Fibroblast of upper back skin (primary cell): Measurements from ENCODE around the gene CARD16.
"Not testable (repeated sequence)": the region's sequence is repeated elsewhere in the genome, so short reads cannot be mapped to it uniquely, and the experiment has no call there.

Source experiments
- DNase-seq: peaks from one replicate; pipeline ENCODE4 v3.0.0-alpha.2; 2013

The CARD16 gene

DNA sequence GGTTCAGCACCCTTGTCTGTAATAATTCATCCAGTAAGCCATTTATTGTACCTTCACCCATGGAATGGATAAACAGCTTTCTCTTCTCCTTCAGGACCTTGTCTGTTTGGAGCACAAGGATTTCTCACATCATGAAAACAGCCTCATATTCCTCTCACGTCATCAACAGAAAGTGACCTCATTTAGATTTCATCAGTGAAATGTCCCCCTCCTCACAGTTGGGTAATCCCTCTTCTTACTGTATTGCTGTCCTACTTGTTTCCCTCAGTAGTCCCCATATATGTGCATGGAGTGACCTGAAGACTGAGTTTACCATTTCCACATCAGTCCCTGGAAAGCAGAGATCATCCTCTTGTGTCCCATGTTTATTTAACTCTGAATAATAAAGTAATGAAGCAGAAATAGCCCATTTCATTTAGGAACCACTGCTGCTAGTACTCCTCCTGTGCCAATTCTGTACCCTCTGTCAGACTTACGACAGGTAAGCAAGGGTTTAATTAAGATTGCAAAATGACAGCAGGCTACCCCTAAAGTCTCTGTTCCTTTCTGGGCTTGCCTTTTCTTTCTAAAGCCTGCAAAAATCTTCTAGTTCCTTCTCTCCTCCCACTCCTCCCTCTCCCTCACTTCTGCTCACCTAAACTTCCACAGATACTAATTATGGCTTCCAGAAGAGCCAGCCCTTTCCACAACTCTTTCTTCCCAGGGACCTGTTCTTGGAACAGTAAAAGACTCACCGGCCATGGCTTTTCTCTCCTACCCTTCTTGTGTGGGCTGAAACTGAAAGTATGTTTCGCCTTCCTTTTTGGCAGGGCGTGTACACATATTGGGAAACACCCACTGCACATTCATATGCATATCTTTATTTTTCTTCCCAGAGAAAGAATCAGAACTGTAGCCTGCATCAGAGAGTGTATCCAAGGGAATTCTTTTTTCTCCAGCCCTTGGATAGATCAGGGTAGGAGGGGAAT lies at the start of gene CARD16:
Gene CARD16 (minus strand): TSS at position 779 of the 968 bp plus-strand sequence. CDS start 38 bp downstream, at position 741.
- DNase-seq, result peak; percentile 67

DNA sequence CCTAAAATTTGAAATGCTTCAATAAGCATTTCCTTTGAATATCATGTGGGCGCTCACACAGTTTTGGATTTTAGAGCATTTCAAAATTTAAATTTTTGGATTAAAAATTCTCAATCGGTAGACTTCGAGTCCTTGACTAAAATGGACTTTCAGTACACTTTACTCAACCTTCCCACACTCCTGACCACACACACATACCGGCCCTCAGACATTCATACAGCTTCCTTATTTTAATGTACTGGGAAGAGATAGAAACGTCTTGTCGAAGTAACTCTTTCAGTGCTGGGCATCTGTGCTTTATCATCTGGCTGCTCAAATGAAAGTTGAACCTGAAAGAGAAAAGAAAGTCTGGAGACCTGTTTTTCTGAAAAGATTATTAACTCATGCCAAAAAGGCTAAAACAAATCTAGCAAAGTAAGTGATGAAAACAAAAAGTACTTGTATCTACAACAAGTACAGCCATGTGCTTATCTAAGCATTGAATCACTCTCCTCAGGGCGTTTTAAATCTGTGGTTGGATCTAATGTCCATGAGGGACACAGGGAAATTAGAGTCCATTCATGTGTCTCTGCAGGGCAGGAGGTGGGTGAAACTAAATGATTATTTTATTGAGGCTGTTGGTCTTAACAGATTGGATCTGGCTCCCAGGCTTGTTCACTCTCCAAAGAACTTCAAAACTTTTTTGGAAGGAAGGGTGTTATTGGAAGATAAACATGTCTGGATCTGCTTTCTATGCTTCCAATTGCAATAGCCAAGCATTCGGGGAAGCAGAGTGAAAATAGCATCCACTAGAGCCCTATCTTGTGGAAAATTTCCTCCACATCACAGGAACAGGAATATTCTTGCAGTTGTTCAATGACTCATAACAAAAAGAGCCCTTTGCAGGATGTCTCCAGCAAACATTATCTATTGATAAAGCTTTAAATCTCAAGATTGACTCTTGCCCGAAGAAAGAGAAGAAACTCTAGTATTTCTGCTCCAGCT lies 47.4 kb upstream of the CARD16 start:
- DNase-seq, result no peak

DNA sequence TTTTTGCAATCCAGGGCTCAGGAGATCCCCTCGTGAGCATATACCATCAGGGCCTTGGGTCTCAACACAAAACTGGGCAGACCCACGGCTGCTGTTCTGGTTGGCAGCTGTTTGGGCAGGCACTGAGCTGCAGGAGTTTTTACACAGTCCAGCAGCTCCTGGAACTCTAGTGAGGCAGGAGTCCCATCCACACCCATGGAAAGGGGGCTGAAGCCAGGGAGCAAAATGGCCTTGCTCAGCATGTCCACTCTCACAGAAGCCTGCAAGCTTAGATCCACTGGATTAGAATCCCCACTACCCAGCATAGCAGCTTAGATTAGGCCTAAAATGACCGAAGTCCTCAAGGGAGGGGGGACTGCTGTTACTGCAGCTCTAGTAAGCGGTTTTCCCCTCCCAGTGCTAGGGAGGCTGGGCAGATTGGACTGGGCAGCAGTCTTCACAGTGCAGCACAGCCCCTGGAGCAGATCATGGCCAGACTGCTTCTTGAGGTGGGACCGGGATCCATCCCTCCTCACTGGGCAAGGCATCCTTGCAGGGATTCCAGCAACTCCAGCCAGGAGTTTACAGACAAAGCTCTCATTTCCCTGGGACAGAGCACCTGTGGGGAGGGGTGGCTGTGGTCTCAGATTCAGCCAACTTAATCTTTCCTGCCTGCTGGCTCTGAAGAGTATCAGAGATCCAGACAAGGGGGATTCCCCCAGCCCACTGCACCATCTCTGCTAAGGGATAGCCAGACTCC lies 36.4 kb upstream of the CARD16 start:
- no peak for DNase-seq

DNA sequence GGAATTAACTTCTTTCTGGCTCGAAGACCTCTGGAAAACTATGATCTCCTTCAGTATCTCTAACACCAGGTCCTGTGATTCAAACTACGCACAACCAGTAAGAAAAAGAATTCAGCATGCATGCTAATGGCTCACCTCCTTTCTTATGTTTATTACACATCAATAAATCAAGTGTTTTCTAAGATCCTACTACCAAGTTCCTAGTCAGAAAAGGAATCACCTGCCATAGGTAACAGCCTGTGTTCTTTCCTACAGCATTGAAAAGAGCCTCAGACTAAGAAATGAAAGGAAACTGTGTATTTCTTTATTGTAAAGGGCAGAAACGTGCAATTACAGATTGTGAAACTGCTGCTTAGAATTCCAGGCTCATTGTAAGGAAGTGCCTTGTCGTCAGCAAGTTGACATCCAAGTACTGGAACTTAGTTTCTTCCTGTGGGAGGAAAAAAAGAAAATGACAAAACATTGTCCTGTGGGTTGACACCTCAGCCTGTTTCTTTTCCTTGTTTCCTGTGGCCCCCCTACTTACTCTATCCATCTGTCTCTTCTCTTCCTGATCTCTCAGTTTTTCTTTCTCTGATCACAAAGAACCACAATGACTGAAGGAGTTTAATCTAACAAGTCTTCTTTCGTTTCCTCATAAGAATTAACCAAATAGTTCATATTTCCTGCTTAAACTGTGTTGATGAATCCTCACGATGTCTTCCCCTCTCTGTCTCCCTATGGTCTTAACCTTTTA lies 35.2 kb upstream of the CARD16 start:
- not testable (repeated sequence) for DNase-seq

DNA sequence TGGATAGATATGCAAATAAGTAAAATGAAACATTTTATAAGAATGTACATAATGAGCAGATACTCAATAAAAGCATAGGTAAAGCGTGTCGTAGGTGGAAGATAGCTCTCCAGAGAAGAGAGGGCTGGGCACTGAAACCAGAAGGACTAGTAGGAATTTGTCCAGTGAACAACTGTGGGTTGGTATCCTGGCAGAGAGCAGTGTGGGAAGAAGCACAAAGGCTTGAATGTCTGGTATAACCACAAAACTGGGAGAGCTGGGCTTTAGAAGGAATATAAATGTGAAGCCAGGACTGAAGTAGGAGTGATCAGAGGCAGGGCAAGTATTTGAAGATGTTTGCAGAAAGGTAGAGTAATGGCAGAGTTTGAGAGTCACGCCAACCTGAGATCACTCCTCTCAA lies 33.1 kb upstream of the CARD16 start:
- DNase-seq, result no peak

DNA sequence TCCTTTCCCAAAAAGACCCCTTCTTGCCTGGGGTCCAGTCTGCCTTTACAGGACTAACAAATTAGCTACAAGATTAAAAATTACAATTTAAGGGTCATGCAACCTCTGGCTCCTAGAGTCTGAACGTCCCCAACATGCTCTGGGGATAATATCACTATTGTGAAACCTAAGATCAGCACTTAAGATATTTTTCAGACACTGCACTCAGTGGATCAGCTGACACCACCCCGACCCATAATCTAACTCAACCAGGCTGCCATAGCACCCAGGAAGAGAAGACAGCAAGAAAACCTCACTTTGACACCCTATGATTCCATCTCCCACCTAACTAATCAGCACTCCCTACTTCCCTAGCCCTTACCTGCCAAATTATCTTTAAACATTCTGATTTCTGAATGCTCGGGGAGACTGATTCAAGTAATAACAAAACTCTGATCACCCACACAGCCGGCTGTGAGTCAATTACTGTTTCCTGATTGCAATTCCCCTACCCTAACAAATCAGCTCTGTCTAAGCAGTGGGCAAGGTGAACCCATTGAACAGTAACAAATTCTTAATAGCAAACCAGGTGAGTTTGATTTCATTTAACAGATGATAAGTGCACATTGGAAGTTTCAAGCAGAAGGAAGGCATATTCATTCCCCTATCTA lies 32.1 kb upstream of the CARD16 start:
- not testable (repeated sequence) for DNase-seq

DNA sequence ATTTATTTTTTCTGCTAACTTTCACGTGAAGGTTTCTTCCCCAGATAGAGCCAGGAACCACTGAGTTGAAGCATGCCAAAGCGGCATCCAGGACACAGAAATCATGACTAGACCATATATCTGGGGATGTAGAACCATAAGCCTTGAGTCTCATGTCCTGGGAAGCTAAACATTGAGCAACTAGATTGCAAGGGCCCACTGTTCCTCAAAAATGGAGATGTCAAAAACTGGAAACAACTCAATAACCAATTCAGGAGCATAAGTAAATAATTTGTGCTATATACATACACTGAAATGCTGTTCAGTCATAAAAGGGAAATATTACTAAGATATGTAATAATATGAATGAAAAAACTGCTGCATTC lies 29.0 kb upstream of the CARD16 start:
- DNase-seq, result no peak

DNA sequence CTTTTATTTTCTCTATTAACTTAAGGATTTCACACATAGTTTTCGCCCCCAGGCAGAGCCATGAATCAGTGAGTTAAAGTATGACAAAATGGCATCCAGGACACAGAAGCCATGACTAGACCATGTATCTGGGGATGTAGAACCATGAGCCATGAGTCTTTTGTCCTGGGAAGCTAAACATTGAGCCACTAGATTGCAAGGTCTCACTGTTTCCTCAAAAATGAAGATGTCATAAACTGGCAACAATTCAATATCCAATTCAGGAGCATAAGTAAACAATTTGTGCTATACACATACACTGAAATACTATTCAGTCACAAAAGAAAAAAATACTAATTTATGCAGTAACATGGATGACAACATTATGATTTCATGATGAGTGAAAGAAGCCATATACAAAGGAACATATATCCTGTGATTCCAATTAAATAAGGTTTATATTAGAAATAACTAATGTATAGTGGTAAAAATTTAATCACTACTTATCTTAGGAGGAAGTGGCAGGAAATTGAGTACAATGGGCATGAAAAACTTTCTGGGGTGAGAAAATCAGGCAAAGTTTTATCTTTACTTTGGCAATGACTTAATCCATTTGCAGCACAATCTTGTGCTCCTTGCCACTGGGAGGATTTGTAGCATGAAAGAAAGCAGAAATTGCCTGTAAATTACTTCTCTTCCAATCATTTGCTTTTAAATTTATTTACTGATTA lies 28.5 kb upstream of the CARD16 start:
- no peak for DNase-seq

DNA sequence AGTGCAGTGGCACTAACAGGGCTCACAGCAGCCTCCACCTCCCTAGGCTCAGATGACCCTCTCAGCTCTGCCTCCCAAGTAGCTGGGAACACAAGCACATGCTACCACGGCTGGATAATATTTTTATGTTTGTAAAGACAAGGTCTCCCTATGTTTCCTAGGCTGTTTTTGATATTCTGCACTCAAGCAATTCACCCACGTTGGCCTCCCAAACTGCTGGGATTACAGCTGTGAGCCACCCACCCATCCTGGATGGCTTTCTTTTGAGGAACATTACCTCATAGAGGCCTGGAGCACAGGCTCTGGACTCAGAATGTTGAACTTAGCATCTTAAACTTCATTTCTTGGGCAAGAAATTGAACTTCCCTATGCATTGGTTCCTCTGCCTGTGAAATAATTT lies 26.9 kb upstream of the CARD16 start:
- not testable (repeated sequence) for DNase-seq

DNA sequence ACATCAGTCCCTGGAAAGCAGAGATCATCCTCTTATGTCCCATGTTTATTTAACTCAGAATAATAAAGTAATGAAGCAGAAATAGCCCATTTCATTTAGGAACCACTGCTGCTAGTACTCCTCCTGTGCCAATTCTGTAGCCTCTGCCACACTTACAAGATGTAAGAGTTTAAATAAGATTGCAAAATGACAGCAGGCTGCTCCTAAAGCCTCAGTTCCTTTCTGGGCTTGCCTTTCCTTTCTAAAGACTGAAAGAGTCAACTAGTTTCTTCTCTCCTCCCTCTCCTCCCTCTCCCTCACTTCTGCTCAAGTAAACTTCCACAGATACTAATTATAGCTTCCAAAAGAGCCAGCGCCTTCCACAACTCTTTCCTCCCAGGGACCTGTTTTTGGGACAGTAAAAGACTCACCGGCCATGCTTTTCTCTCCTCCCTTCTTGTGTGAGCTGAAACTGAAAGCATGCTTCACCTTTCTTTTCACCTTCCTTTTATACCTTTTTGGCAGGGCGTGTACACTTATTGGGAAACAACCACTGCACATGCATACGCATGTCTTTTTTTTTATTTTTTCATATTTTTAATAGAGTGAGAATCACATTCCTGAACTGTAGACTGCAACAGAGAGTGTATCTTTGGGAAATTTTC lies 26.1 kb upstream of the CARD16 start:
- no peak for DNase-seq

DNA sequence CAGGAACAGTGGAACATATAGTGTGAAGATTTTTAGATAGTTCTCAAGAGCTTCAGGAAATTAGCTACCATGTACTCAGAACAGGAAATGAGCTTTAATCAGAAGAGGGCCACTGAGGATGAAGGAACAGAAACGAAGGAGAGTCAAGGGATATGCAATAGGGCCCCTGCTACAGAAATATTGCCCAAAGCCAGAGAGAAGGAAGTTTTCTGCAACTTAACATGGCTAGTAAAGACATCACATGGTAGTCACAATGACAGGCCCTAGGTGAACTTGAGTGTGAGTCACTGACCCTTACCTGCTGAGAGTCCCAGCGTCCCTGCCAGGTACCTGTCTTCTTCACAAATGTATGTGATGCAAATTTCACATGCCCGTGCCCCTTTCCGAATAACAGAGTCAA lies 25.2 kb upstream of the CARD16 start:
- no peak for DNase-seq

DNA sequence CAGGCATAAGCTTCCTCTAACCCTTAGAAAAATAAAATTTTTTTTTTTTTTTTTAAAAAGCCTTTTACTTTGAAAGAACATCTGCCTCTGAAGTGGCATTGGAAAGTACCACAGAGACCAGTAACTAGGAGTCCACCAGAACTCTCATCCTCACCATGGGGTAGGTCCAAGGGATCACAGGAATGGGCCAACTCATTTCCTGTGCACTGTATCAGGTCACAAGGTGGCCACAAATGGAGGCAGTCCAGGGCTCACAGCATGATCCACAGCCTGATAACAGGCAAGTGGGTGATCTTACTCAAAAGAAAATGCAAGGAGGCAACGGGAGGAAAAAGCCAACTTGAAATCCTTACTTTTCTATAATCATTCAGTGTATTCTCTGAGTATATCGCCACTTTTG lies 24.6 kb upstream of the CARD16 start:
- DNase-seq, result not testable (repeated sequence)

DNA sequence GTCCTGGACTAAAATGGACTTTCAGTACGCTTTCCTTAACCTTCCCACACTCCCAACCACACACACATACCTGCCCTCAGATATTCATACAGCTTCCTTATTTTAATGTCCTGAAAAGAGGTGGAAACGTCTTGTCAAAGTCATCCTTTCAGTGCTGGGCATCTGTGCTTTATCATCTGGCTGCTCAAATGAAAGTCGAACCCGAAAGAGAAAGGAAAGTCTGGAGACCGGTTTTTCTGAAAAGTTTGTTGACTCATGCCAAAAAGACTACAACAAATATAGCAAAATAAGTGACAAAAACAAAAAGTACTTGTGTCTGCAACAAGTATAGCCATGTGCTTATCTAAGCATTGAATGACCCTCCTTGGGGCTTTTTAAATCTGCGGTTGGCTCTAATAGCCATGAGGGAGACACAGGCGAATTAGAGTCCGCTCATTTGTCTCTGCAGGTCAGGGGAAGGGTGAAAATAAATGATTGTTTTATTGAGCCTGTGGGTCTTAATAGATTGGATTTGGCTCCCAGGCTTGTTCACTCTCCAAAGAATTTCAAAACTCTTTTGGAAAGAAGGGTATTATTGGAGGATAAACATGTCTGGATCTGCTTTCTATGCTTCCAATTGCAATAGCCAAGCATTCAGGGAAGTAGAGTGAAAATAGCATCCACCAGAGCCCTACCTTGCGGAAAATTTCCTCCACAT lies 18.3 kb upstream of the CARD16 start:
- not testable (repeated sequence) for DNase-seq

DNA sequence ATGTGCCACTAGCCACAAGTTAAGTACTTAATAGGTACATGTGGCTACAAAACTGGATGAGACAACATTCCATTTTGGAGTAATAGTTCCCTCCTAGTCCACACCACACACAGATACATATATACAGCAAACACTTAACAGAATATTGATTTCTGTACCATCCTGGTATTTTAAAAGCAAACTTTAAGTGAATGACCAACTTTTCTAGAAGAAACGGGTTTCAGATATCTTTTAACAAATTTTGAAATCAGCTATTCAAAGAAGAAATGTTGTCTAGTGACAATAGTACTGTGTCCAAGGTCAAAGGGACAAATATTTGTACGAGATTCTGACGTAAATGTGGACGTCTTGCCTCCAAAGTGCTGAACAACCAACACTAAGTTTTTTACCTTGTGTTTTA lies 12.3 kb upstream of the CARD16 start:
- no peak for DNase-seq

DNA sequence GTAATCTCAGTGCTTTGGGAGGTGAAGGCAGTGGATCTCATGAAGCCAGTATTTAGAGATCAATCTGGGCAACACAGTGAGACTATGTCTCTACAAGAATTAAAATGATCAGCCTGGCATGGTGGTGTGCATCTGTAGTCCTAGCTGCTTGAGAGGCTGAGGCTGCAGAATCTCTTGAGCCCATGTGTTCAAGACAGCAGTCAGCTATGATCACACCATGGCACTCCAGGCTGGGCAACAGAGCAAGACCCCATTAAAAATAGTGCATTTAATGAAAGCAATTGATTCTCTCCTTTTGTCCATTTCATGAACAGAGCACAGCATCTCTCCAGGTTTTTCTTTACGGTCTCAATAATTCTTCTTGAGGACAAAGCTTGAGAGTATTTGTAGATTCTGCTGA lies 11.3 kb upstream of the CARD16 start:
- no peak for DNase-seq

DNA sequence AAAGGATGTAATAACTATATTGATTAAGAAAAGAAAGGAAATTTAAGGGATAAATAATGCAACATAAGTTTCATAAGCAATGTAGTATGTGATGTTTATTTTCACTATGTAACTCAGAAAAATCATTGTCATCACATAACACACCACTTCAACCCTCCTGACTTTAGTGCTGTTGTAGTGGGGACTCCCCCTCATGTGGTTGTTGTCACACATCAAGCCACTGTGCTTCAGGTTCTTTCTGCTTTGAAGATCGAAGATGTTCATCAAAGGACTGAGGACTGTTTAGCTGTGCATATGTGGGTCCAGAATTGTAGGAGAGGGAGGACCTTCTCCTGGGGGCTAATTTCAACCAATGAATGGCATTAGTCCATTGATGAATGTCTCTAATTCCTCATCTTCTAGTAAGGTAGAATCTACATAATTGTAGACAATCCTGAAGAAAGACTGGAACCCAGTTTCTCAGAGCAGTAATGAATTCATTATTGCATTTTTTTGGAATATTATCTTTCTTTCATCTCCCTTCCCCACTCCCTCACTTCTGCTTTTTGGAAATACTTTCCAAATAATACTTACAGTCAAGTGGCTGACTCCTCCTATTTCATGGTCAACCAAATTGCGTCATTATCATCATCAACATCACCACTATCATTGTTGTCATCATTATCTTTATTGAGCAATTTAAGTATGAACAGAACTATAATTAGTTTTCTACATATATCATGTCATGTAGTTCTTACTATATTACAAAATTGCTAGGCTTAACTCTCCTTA lies 9.8 kb upstream of the CARD16 start:
- no peak for DNase-seq

DNA sequence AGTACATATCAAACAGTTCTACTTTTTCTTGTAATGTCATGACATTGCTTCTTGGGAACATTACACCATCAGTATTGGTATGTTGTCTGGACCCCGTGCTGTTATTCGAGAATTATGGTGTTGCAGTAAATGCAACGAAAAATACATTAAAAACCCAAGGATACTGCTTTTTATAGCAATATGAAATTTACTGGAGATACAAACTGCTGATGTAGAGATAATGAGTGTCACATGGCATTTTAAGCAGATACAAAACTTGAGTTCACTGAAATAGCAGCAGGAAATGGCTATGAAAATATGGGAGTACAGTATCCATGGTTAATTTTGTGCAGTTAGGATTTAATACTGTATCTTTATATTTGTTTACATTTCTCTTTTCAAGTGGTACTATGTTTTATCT lies 7.4 kb upstream of the CARD16 start:
- DNase-seq, result no peak

DNA sequence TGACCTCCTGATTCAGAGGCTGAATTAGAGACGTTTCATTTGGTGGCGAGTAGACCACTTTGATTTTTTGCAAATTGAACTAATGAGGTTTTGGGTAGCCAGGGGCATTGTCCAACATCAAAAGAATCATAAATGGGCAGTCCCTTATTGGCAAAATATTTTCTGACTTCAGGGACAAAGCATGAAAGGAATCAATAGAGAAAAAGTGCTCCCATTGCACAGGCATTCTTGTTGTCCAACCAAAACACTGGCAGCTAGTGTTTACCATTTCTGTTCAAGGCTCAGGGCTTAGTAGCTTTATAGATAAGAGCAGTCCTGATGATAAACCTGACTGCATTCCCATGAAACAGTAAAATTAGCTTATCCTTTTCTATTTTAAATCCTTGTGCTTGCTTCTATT lies 6.4 kb upstream of the CARD16 start:
- no peak for DNase-seq

DNA sequence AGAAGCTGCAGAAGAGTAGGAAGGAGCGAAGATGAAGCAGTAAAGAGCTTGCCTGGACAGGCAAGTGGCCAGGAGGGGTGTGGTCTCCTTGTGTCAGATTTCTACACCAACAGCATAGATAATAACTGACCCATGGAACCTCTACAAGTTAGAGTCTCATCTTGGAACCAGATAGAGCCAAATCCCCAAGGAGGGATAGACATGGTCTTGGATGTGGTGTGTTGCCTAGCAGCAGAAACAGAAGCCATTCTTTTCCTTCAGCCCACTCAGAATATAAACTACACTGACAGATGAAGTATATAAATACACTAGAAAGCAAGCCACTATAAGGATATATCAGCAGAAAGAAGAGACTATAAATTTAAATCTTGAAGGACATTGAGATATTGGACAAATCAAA lies 4.3 kb upstream of the CARD16 start:
- no peak for DNase-seq
